K562 (cell line): Measurements from ENCODE around the gene PDLIM7. TPM values are rescaled to one million over a fixed set of nuclear protein-coding genes. Genes with fewer than 3 reads are reported as not detected.

ENCODE experiments used
- ATAC-seq: fragments of 200-7000 bp; cut with Tn5 transposase; 3 replicates; pipeline ENCODE4 v1.9.1; 2020; ENCODE audit warnings: moderate library complexity
- BruUV-seq: library from RNA; stranded (reverse); fragments of 400-500 nt; replicated peaks from 2 replicates; lab custom pipeline; 2021; lab: Mats Ljungman, UMichigan
- CTCF ChIA-PET: fragments of 300-600 bp; formaldehyde crosslinking; extraction: SDS; loops from one replicate; lab custom pipeline; 2021; ENCODE audit warnings: low intra/inter-chr PET ratio; lab: Yijun Ruan, JAX
- POLR2A ChIA-PET: fragments of 300-600, 350-650 bp; sonication (Branson Sonifier 250); formaldehyde crosslinking; extraction: SDS; loops from one replicate; lab custom pipeline; 2021; ENCODE audit warnings: antibody characterized with exemption, inconsistent platforms; lab: Yijun Ruan, JAX
- DNase-seq, 4 experiments: peaks; one replicate each; pipeline versions ENCODE4 v3.0.0 to v3.0.0-alpha.2; 2011 to 2018; ENCODE audit warnings: low spot score in 3 of 4, mixed read lengths in 3 of 4; ENCODE audit errors: extremely low read depth in 1 of 4
- FAIRE-seq: peaks from 2 replicates; lab custom pipeline; 2011; peaks lifted over from hg19 to GRCh38; lab: Jason Lieb, UNC
- H2AFZ ChIP-seq: 2 replicates; pipeline ENCODE4 v1.6.0; 2011; ENCODE audit warnings: low read depth, low read length, control low read depth, inconsistent platforms
- H3K27ac ChIP-seq: fragments of 200-600 bp; 3 replicates; pipeline ENCODE4 v1.8.0; 2011; ENCODE audit warnings: low read depth, mild to moderate bottlenecking, control low read depth, inconsistent platforms, low read length, moderate library complexity, mixed read lengths; ENCODE audit errors: extremely low read depth
- H3K27me3 ChIP-seq, 2 experiments: fragments of 300-600 bp in 1 of 2; 2 replicates in 1 of 2; 3 replicates in 1 of 2; pipeline versions ENCODE4 v1.6.0 to v1.8.0; 2011; ENCODE audit warnings: inconsistent platforms in 2 of 2, low read length in 2 of 2, mild to moderate bottlenecking in 1 of 2, mixed read lengths in 1 of 2, moderate library complexity in 1 of 2; ENCODE audit not compliant: control insufficient read depth in 2 of 2, insufficient read depth in 2 of 2
- H3K36me3 ChIP-seq: fragments of 300-600 bp; 3 replicates; pipeline ENCODE4 v1.8.0; 2011; ENCODE audit warnings: mild to moderate bottlenecking, low read length, inconsistent platforms; ENCODE audit not compliant: control insufficient read depth, insufficient read depth
- H3K4me1 ChIP-seq, 2 experiments: fragments of 200-600 bp in 1 of 2; replicated peaks in 1 of 2; 2 replicates in 1 of 2; 3 replicates in 1 of 2; pipeline versions ENCODE4 v1.5.1 to v1.8.0; 2011; ENCODE audit warnings: inconsistent platforms in 2 of 2, low read length in 2 of 2, mild to moderate bottlenecking in 1 of 2, mixed read lengths in 1 of 2, moderate library complexity in 1 of 2; ENCODE audit not compliant: control insufficient read depth in 2 of 2, insufficient read depth in 2 of 2
- H3K4me2 ChIP-seq: 2 replicates; pipeline ENCODE4 v1.6.1; 2011; ENCODE audit warnings: low read length, control low read depth, inconsistent platforms, mixed read lengths; ENCODE audit not compliant: insufficient read depth
- H3K4me3 ChIP-seq: fragments of 200-600 bp; sonication (generic), shearing (Covaris generic); 2 replicates; pipeline ENCODE4 v1.5.1; 2016; ENCODE audit warnings: control low read depth, inconsistent platforms
- H3K79me2 ChIP-seq: fragments of 200-600 bp; 3 replicates; pipeline ENCODE4 v1.8.0; 2011; ENCODE audit warnings: low read length, inconsistent platforms; ENCODE audit not compliant: control insufficient read depth, insufficient read depth
- H3K9ac ChIP-seq, 2 experiments: 2 replicates each; pipeline versions ENCODE4 v1.6.0 to v1.6.1; 2011; ENCODE audit warnings: low read depth in 2 of 2, low read length in 2 of 2, control low read depth in 1 of 2, inconsistent platforms in 1 of 2, mild to moderate bottlenecking in 1 of 2, mixed read lengths in 1 of 2; ENCODE audit not compliant: insufficient read depth in 1 of 2
- H3K9me1 ChIP-seq: one replicate; pipeline ENCODE4 v1.6.0; 2011; ENCODE audit warnings: inconsistent platforms, mild to moderate bottlenecking, low read length, moderate library complexity; ENCODE audit not compliant: control insufficient read depth, insufficient read depth
- H3K9me3 ChIP-seq: replicated peaks from 2 replicates; pipeline ENCODE4 v1.5.1; 2011; ENCODE audit warnings: low read depth, low read length, inconsistent platforms; ENCODE audit not compliant: control insufficient read depth, insufficient read depth
- H4K20me1 ChIP-seq: replicated peaks from 2 replicates; pipeline ENCODE4 v1.6.1; 2011; ENCODE audit warnings: low read length, inconsistent platforms, mixed read lengths; ENCODE audit not compliant: control insufficient read depth, insufficient read depth
- ADNP ChIP-seq: fragments of 200-800 bp; sonication (Bioruptor generic); IDR thresholded peaks from 2 replicates; pipeline ENCODE4 v1.6.1; 2016; ENCODE audit warnings: missing genetic modification characterization, missing compliant biosample characterization
- ATF6 ChIP-seq: sonication (generic); formaldehyde crosslinking; IDR thresholded peaks from 2 replicates; pipeline ENCODE4 v1.4.0; 2020; ENCODE audit warnings: mild to moderate bottlenecking, missing genetic modification reagents
- BRCA1 ChIP-seq, 2 experiments: fragments of 450-650 bp in 1 of 2; sonication (generic) in 1 of 2; formaldehyde crosslinking in 1 of 2; IDR thresholded peaks; 2 replicates each; pipeline versions ENCODE4 v1.5.0 to v1.6.1; 2017 to 2020; ENCODE audit warnings: mild to moderate bottlenecking in 1 of 2, missing genetic modification reagents in 1 of 2
- ELF4 ChIP-seq: fragments of 450-650 bp; formaldehyde crosslinking; IDR thresholded peaks from 2 replicates; pipeline ENCODE4 v1.4.0; 2022; ENCODE audit warnings: missing genetic modification characterization
- GTF2A2 ChIP-seq: IDR thresholded peaks from 2 replicates; pipeline ENCODE4 v1.6.1; 2016; ENCODE audit warnings: mild to moderate bottlenecking, missing genetic modification characterization, missing compliant biosample characterization
- MXD1 ChIP-seq: fragments of 250-450 bp; sonication (Bioruptor Pico); IDR thresholded peaks from 2 replicates; pipeline ENCODE4 v1.8.0; 2021; ENCODE audit warnings: borderline replicate concordance, mild to moderate bottlenecking, moderate library complexity; ENCODE audit not compliant: poor library complexity, severe bottlenecking
- POLR2AphosphoS5 ChIP-seq: IDR thresholded peaks from 2 replicates; pipeline ENCODE4 v1.6.1; 2011; ENCODE audit warnings: mild to moderate bottlenecking, low read depth, low read length, moderate library complexity; ENCODE audit not compliant: control insufficient read depth, insufficient read depth
- RBFOX2 ChIP-seq: fragments of 200-400 bp; formaldehyde crosslinking; IDR thresholded peaks from 2 replicates; pipeline ENCODE4 v1.6.1; 2017; ENCODE audit warnings: low read depth, mild to moderate bottlenecking, low read length, moderate library complexity
- TFAM ChIP-seq: fragments of 250-450 bp; sonication (Bioruptor Pico); conservative IDR thresholded peaks from 2 replicates; pipeline ENCODE4 v1.5.0; 2021; ENCODE audit warnings: mild to moderate bottlenecking, moderate library complexity
- TSHZ1 ChIP-seq: fragments of 250-450 bp; sonication (Bioruptor Pico); IDR thresholded peaks from 2 replicates; pipeline ENCODE4 v1.4.0; 2020; ENCODE audit warnings: mild to moderate bottlenecking, moderate library complexity
- USF1 ChIP-seq: sonication (generic); formaldehyde crosslinking; IDR thresholded peaks from 2 replicates; pipeline ENCODE4 v1.9.0; 2022; ENCODE audit warnings: mild to moderate bottlenecking, missing genetic modification reagents
- ZNF224 ChIP-seq: sonication (generic); formaldehyde crosslinking; IDR thresholded peaks from 2 replicates; pipeline ENCODE4 v1.8.0; 2022; ENCODE audit warnings: mild to moderate bottlenecking, missing genetic modification reagents
- ZNF75A ChIP-seq: fragments of 450-650 bp; formaldehyde crosslinking; IDR thresholded peaks from 2 replicates; pipeline ENCODE4 v1.4.0; 2020; ENCODE audit warnings: mild to moderate bottlenecking
- WGBS: fragments of 100-300 bp; shearing (Covaris generic); methylation state at CpG from one replicate; pipeline ENCODE4 v1.1.6; 2016; ENCODE audit warnings: low coverage, mixed read lengths; ENCODE audit not compliant: insufficient coverage; ENCODE audit errors: missing lambda C conversion rate; 5-methylcytosine and 5-hydroxymethylcytosine counted together
- in situ Hi-C: fragments of 300-500 bp; cut with MboI; formaldehyde crosslinking; loops from 4 replicates; pipeline ENCODE4 v1.15.0; 2018; ENCODE audit warnings: inconsistent platforms, mixed read lengths
- intact Hi-C: fragments of 100-400 bp; cut with micrococcal nuclease; formaldehyde crosslinking; loops from 2 replicates; pipeline ENCODE4 v1.14.2; 2022
- polyA plus RNA-seq, 8 experiments: library from polyadenylated mRNA; depleted of rRNA in 4 of 8; stranded (reverse) in 5 of 8; unstranded in 3 of 8; fragments of >200 nt; fragmentation: Nextera tagmentation in 2 of 8; fragmentation: Illumina TruSeq in 1 of 8; extraction: Ambion mirVana in 2 of 8; extraction: Trizol in 1 of 8; gene quantifications; 2 replicates each; pipeline versions ENCODE4 v1.2.1 to v1.2.3, GENCODE V29; 2011 to 2014; ENCODE audit warnings: inconsistent platforms in 1 of 8, missing spikeins in 1 of 8
- total RNA-seq, 7 experiments: library from RNA; depleted of rRNA in 6 of 7; stranded (reverse); fragments of >200 nt in 6 of 7; fragmentation: Illumina TruSeq in 2 of 7; extraction: Trizol in 2 of 7; gene quantifications; 2 replicates each; pipeline versions ENCODE4 v1.2.1 to v1.2.3, GENCODE V29; 2011 to 2021; ENCODE audit warnings: low replicate concordance in 1 of 7

Gene PDLIM7
- total and polyA plus RNA-seq, 9 of the 15 experiments (the other 6 are each of a cell fraction or from before 2014, with no cell fraction given) = 2.1 to 124 (median 32.6) TPM

GRCh38 chr5:177469750-177470525 lies 27.5 kb downstream of the PDLIM7 start:
- no peaks in the 10 kb centered on the region for H3K9me1 ChIP-seq
- no peak for ATAC-seq
- H4K20me1 ChIP-seq = no peaks in the 10 kb centered on the region; the same call in 1 of the 2 replicates
- no peaks in the 10 kb centered on the region for H3K27me3 ChIP-seq
- H3K4me3 ChIP-seq = no peak overlapping the region
- intact Hi-C loops (no loop called here), in situ Hi-C loops (no loop called here)
- ChIA-PET POLR2A (interaction anchor here (0.5 to 2.3 kb wide), 3 partner anchors 10 to 13 kb away, joined by 3 to 9 read pairs (median 5); no protein-coding TSS in a partner anchor), CTCF (no interaction called here)
- H3K9me3 ChIP-seq = peaks cover 4% of the 10 kb centered on the region
- peak overlapping the region in 1 of 2 experiments; percentile 22; a peak in 2 of 4 replicates for H3K9ac ChIP-seq
- H3K36me3 ChIP-seq = peaks cover 57% of the 10 kb centered on the region; the same call in 2 of the 3 replicates
- BruUV-seq = no TSS peak
- no peak for DNase-seq
- peaks cover 9 to 54% of the 10 kb centered on the region in 2 experiments for H3K4me1 ChIP-seq
- H3K4me2 ChIP-seq = no peak overlapping the region
- WGBS = 96% methylated on average over 5 of the region's 8 CpGs
- H3K79me2 ChIP-seq = peaks cover 36% of the 10 kb centered on the region
- no peak overlapping the region for H2AFZ ChIP-seq
- no peak for FAIRE-seq
- no peak overlapping the region for H3K27ac ChIP-seq
- TF ChIP-seq ZNF75A (CRISPR knock-in tag) = no peak
- 0 out of 2 replicates have a peak, but pooled peaks have one; percentile 5 for TF ChIP-seq USF1 (CRISPR knock-in tag)
- TF ChIP-seq MXD1 (CRISPR knock-in tag) = no peak
- TF ChIP-seq ELF4 (CRISPR knock-in tag) = no peak
- TF ChIP-seq RBFOX2 = 0 out of 2 replicates have a peak, but pooled peaks have one; percentile 30
- TF ChIP-seq POLR2AphosphoS5 = 0 out of 2 replicates have a peak, but pooled peaks have one; percentile 25
- TF ChIP-seq ZNF224 (CRISPR knock-in tag) = no peak
- TF ChIP-seq ADNP (tag) = no peak
- no peak for TF ChIP-seq GTF2A2 (tag)
- no peak for TF ChIP-seq TSHZ1 (CRISPR knock-in tag)
- TF ChIP-seq TFAM (CRISPR knock-in tag) = no peak
- no peak for TF ChIP-seq ATF6
- no peak for TF ChIP-seq BRCA1 (IDR thresholded peaks at IDR 0.05)
- TF ChIP-seq BRCA1 (CRISPR knock-in tag; IDR thresholded peaks at IDR 0.05) = 0 out of 2 replicates have a peak, but pooled peaks have one; percentile 17
